Measurements from ENCODE around the gene CDHR2. TPM values are rescaled to one million over a fixed set of nuclear protein-coding genes. Genes with fewer than 3 reads are reported as not detected.

The CDHR2 gene
- total RNA-seq, 1 experiment from 2014 or later, result 7.8 TPM

DNA sequence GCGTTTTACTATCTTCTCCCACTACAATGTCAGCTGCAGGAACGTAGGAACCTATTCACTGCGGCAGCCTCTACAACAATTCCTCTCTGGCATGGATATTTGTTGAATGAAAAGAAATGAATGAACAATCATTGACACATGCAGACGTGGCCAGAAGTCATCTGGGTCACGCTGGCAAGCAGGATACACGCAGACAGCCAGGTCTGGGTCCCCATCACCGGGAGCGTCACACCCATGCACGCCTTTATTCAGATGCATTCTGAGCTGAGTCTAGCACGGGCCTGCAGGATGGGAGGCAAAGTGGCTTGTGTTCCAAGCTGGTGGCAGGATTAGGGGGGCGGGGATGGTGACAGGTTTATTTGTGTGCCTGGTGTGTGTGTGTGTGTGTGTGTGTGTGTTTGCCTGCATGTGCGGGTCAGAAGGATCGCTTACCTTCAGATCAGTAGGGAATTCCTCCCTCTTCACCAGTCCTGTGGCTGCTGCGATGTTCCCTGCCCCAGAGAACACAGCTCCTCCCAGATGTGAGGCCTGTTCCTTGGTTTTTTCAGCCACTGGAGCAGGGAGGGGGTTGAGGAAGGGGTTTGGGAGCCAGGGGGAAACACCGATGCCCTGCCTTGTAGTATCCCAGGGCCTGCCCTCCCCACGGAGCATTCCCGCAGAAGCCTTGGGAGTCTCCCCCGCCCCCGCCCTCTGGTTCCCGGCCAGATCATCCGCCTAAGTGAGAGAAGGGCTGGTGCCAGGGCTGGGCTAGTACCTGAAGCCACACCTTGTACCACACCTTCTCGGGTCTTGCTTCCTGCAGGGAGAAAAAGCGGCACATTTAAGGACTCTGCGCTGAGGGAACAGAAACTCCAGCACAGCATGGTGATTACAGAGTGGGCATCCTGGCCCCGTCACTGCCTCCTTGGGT is 77.1 kb downstream of the CDHR2 start:
- TF ChIP-seq, protein P1, sequence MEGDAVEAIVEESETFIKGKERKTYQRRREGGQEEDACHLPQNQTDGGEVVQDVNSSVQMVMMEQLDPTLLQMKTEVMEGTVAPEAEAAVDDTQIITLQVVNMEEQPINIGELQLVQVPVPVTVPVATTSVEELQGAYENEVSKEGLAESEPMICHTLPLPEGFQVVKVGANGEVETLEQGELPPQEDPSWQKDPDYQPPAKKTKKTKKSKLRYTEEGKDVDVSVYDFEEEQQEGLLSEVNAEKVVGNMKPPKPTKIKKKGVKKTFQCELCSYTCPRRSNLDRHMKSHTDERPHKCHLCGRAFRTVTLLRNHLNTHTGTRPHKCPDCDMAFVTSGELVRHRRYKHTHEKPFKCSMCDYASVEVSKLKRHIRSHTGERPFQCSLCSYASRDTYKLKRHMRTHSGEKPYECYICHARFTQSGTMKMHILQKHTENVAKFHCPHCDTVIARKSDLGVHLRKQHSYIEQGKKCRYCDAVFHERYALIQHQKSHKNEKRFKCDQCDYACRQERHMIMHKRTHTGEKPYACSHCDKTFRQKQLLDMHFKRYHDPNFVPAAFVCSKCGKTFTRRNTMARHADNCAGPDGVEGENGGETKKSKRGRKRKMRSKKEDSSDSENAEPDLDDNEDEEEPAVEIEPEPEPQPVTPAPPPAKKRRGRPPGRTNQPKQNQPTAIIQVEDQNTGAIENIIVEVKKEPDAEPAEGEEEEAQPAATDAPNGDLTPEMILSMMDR (IDR thresholded peaks at IDR 0.05; ENCODE audit: unreplicated experiment), result no peak
- BruUV-seq (replicated peaks), result no TSS peak
- CTCF ChIA-PET, result interaction anchor here (0.6 kb wide), 1 partner anchor 359 kb away, joined by 4 read pairs; no protein-coding TSS in a partner anchor
- Mint-ChIP-seq H3K27ac (ENCODE audit: unreplicated experiment) (no peak overlapping the region), H3K4me1 (ENCODE audit: low read depth, unreplicated experiment) (peaks cover 39% of the 10 kb centered on the region), H3K4me3 (ENCODE audit: low read depth, unreplicated experiment) (peak overlapping the region; percentile 15), H3K9me3 (ENCODE audit: low read depth, unreplicated experiment) (no peaks in the 10 kb centered on the region), H3K36me3 (ENCODE audit: insufficient read depth, unreplicated experiment) (no peaks in the 10 kb centered on the region), H3K27me3 (ENCODE audit: unreplicated experiment) (peaks cover 93% of the 10 kb centered on the region)
- intact Hi-C loops (cut with micrococcal nuclease; ENCODE audit: unreplicated experiment), result no loop called here
- DNase-seq, result peak; percentile 42

DNA sequence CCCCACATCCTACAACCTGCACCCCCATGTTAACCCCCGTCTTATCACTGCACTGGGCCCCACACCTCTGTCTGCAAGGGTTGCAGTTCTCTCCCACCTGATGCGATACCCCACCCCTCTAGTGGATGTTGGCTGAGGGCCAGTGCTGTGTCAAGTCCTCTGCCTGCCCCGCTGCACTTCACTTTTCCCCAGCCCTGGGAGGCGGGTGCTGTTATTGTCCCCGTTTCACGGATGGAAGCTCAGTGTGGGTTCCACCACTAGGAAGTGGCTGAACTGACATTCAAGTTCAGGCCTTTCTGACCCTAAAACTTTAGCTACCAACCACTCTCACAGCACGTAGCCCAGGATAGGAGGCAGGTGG is 77.7 kb downstream of the CDHR2 start:
- intact Hi-C loops (cut with micrococcal nuclease; ENCODE audit: unreplicated experiment), result no loop called here
- H3K4me3 Mint-ChIP-seq (ENCODE audit: low read depth, unreplicated experiment), result peak overlapping the region; percentile 15
- no TSS peak for BruUV-seq (replicated peaks)
- H3K9me3 Mint-ChIP-seq (ENCODE audit: low read depth, unreplicated experiment), result no peaks in the 10 kb centered on the region
- no peak for DNase-seq
- no peak overlapping the region for H3K27ac Mint-ChIP-seq (ENCODE audit: unreplicated experiment)
- TF ChIP-seq, protein P1 (IDR thresholded peaks at IDR 0.05; ENCODE audit: unreplicated experiment), result no peak
- CTCF ChIA-PET, result interaction anchor here (0.6 kb wide), 1 partner anchor 358 kb away, joined by 4 read pairs; no protein-coding TSS in a partner anchor
- H3K27me3 Mint-ChIP-seq (ENCODE audit: unreplicated experiment), result peaks cover 93% of the 10 kb centered on the region
- peaks cover 40% of the 10 kb centered on the region for H3K4me1 Mint-ChIP-seq (ENCODE audit: low read depth, unreplicated experiment)
- no peaks in the 10 kb centered on the region for H3K36me3 Mint-ChIP-seq (ENCODE audit: insufficient read depth, unreplicated experiment)

- H3K4me1 Mint-ChIP-seq (ENCODE audit: low read depth, unreplicated experiment), result peaks cover 40% of the 10 kb centered on the region
- H3K9me3 Mint-ChIP-seq (ENCODE audit: low read depth, unreplicated experiment), result no peaks in the 10 kb centered on the region
- H3K27ac Mint-ChIP-seq (ENCODE audit: unreplicated experiment), result no peak overlapping the region
- DNase-seq, result no peak
- H3K36me3 Mint-ChIP-seq (ENCODE audit: insufficient read depth, unreplicated experiment), result no peaks in the 10 kb centered on the region
- H3K4me3 Mint-ChIP-seq (ENCODE audit: low read depth, unreplicated experiment), result no peak overlapping the region
- BruUV-seq (replicated peaks), result no TSS peak
- intact Hi-C loops (cut with micrococcal nuclease; ENCODE audit: unreplicated experiment), result no loop called here
- peaks cover 93% of the 10 kb centered on the region for H3K27me3 Mint-ChIP-seq (ENCODE audit: unreplicated experiment)
- TF ChIP-seq, protein P1 (IDR thresholded peaks at IDR 0.05; ENCODE audit: unreplicated experiment), result no peak
- CTCF ChIA-PET, result no interaction called here
These were observed 78.4 kb downstream of the CDHR2 start for GRCh38 chr5:176627582-176627981.

DNA sequence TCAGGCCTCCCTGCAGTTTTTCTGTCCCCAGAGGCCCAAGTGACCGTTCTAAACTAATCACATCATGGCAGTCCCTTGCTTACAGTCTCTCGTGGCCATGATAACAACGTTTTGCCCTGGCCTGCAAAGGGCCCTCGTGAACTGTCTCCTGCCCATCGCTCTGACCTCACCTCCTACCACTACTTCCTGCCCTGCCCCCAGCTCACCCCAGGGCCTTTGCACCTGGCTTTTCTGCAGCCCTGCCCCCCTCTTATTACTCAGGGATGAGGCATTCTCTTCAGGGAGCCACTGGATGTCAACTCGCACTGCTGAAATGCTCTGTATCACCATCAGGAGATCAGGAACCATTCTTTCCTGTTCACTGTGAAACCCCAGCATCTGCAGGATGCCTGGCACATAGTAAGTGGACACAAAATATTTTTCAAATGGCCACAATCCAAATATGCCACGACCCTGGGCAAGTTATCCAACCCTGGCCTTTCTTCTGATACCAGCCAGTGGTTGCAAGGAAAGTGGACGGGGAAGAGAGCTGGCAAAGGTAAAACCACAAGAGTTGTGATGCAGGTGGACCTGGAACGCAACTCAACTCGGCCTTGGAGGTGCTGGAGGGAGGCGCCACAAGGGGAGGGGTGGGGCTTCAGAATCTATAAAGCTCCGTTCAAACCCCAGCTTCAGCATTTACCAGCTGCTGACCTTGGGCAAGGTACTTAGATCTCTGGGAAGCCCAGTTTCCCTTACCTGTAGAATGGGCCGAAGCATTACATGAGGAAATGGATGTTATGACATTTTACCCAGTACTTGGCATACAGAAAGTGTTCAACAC is 79.5 kb downstream of the CDHR2 start:
- Mint-ChIP-seq H3K27me3 (ENCODE audit: unreplicated experiment) (peaks cover 92% of the 10 kb centered on the region), H3K4me3 (ENCODE audit: low read depth, unreplicated experiment) (no peak overlapping the region), H3K4me1 (ENCODE audit: low read depth, unreplicated experiment) (peaks cover 40% of the 10 kb centered on the region), H3K27ac (ENCODE audit: unreplicated experiment) (no peak overlapping the region), H3K9me3 (ENCODE audit: low read depth, unreplicated experiment) (no peaks in the 10 kb centered on the region), H3K36me3 (ENCODE audit: insufficient read depth, unreplicated experiment) (no peaks in the 10 kb centered on the region)
- CTCF ChIA-PET, result no interaction called here
- BruUV-seq (replicated peaks), result no TSS peak
- DNase-seq, result no peak
- TF ChIP-seq, protein P1 (IDR thresholded peaks at IDR 0.05; ENCODE audit: unreplicated experiment), result no peak
- intact Hi-C loops (cut with micrococcal nuclease; ENCODE audit: unreplicated experiment), result no loop called here
